A673 (cell line): ENCODE results near the gene GPR156.

Source experiments
- CTCF ChIP-seq: fragments of 300-800, 200-600 bp; sonication (generic); conservative IDR thresholded peaks from 2 replicates; pipeline ENCODE4 v1.5.1; 2017; ENCODE audit warnings: low read depth, mild to moderate bottlenecking, antibody characterized with exemption, low read length, moderate library complexity, mixed read lengths
- EZH2 ChIP-seq: fragments of 200-600 bp; sonication (generic); IDR thresholded peaks from 2 replicates; pipeline ENCODE4 v1.6.1; 2017; ENCODE audit warnings: borderline replicate concordance, low read depth, mild to moderate bottlenecking, mixed read lengths, antibody characterized with exemption, low read length; ENCODE audit not compliant: poor library complexity, severe bottlenecking

GRCh38 chr3:120209425-120209824, 75.6 kb downstream of the GPR156 start:
- TF ChIP-seq CTCF, result no peak
- no peak for TF ChIP-seq EZH2
